ENCODE data around the gene KRT77.
"Not testable (repeated sequence)": the region's sequence is repeated elsewhere in the genome, so short reads cannot be mapped to it uniquely, and the experiment has no call there.

DNA sequence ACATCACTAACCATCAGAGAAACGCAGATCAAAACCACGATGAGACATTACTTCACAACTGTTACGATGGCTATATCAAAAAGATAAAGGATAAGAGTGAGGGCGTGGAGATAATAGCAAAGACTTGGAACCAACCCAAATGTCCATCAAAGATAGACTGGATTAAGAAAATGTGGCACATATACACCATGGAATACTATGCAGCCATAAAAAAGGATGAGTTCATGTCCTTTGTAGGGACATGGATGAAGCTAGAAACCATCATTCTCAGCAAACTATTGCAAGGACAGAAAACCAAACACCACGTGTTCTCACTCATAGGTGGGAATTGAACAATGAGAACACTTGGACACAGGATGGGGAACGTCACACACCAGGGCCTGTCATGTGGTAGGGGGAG lies 8.8 kb upstream of the KRT77 start:
- TF ChIP-seq YY1 (IDR thresholded peaks at IDR 0.05; ENCODE audit: insufficient read depth, insufficient read length); ZNF274 (IDR thresholded peaks at IDR 0.05; ENCODE audit: low read depth, low read length): not testable (repeated sequence)
